HG03442 (cell line): ENCODE results near the gene NARS2.
A peak's percentile ranks its signal among the peaks of the same experiment; 100 is the strongest.
"Not testable (repeated sequence)": the region's sequence is repeated elsewhere in the genome, so short reads cannot be mapped to it uniquely, and the experiment has no call there.

Experiments used
- ATAC-seq: cut with Tn5 transposase; IDR thresholded peaks from one replicate; pipeline ENCODE4 v1.9.1; 2021; ENCODE audit warnings: mild to moderate bottlenecking, moderate library complexity; ENCODE audit not compliant: unreplicated experiment

NARS2 gene

GRCh38 chr11:78547931-78548705, 26.5 kb downstream of the NARS2 start:
- no peak for ATAC-seq

- ATAC-seq: no peak
Measured at GRCh38 chr11:78542007-78542406, 32.7 kb downstream of the NARS2 start.

GRCh38 chr11:78541537-78541936, 33.1 kb downstream of the NARS2 start:
- ATAC-seq: no peak

GRCh38 chr11:78540256-78540655, 34.4 kb downstream of the NARS2 start:
- ATAC-seq: no peak

GRCh38 chr11:78539506-78539905, 35.2 kb downstream of the NARS2 start:
- no peak for ATAC-seq

- no peak for ATAC-seq
Measured at GRCh38 chr11:78536933-78537332, 37.7 kb downstream of the NARS2 start.

- no peak for ATAC-seq
Measured at GRCh38 chr11:78535920-78536319, 38.7 kb downstream of the NARS2 start.

- ATAC-seq: no peak
Measured at GRCh38 chr11:78535027-78535426, 39.6 kb downstream of the NARS2 start.

GRCh38 chr11:78533399-78533798, 41.3 kb downstream of the NARS2 start:
- peak; percentile 64 for ATAC-seq

GRCh38 chr11:78532991-78533390, 41.7 kb downstream of the NARS2 start:
- no peak for ATAC-seq

GRCh38 chr11:78526497-78527146, 48.0 kb downstream of the NARS2 start:
- ATAC-seq: no peak

GRCh38 chr11:78525720-78526119, 48.9 kb downstream of the NARS2 start:
- ATAC-seq: no peak

GRCh38 chr11:78520230-78520629, 54.4 kb downstream of the NARS2 start:
- ATAC-seq: no peak

- no peak for ATAC-seq
Measured at GRCh38 chr11:78516281-78516680, 58.4 kb downstream of the NARS2 start.

- ATAC-seq: no peak
Measured at GRCh38 chr11:78514922-78515502, 59.7 kb downstream of the NARS2 start.

- ATAC-seq: not testable (repeated sequence)
Measured at GRCh38 chr11:78513085-78513484, 61.6 kb downstream of the NARS2 start.

GRCh38 chr11:78510597-78510996, 64.1 kb downstream of the NARS2 start:
- ATAC-seq: no peak

- ATAC-seq: no peak
Measured at GRCh38 chr11:78510025-78510596, 64.6 kb downstream of the NARS2 start.

GRCh38 chr11:78504708-78505107, 70.0 kb downstream of the NARS2 start:
- ATAC-seq: no peak

- ATAC-seq: no peak
Measured at GRCh38 chr11:78504181-78504580, 70.5 kb downstream of the NARS2 start.

GRCh38 chr11:78499971-78500370, 74.7 kb downstream of the NARS2 start:
- no peak for ATAC-seq

GRCh38 chr11:78497293-78497692, 77.4 kb downstream of the NARS2 start:
- no peak for ATAC-seq
